Right atrium auricular region (tissue), 2 donors: Measurements from ENCODE around the gene WFS1. TPM values are rescaled to one million over a fixed set of nuclear protein-coding genes. Genes with fewer than 3 reads are reported as not detected.

Experiments used
- DNase-seq: peaks from one replicate; pipeline ENCODE4 v3.0.0-alpha.2; 2019; ENCODE audit warnings: low spot score
- H3K27ac ChIP-seq, 2 donors: fragments of 200-600 bp; sonication (generic); 1 replicate in 1 of 2; 2 replicates in 1 of 2; pipeline ENCODE4 v1.5.1; 2016 to 2019
- H3K27me3 ChIP-seq, 2 donors: fragments of 200-600 bp; sonication (generic); one replicate each; pipeline versions ENCODE4 v1.5.1 to v1.6.0; 2017 to 2019
- H3K36me3 ChIP-seq: fragments of 200-600 bp; sonication (generic); one replicate; pipeline ENCODE4 v1.5.1; 2016
- H3K4me1 ChIP-seq, 2 donors: fragments of 200-600 bp; sonication (generic); one replicate each; pipeline versions ENCODE4 v1.5.1 to v1.6.0; 2017 to 2019
- H3K4me3 ChIP-seq, 2 donors: fragments of 200-600 bp; sonication (generic); 1 replicate in 1 of 2; 2 replicates in 1 of 2; pipeline ENCODE4 v1.5.1; 2017 to 2019; ENCODE audit warnings: mild to moderate bottlenecking in 1 of 2, moderate library complexity in 1 of 2
- H3K9me3 ChIP-seq, 2 donors: fragments of 200-600 bp; sonication (generic); one replicate each; pipeline ENCODE4 v1.5.1; 2019
- CTCF ChIP-seq, 2 donors: fragments of 200-600 bp; sonication (generic); IDR thresholded peaks; one replicate each; pipeline ENCODE4 v1.5.1; 2019; ENCODE audit warnings: antibody characterized with exemption in 2 of 2
- total RNA-seq, 2 donors: library from RNA; depleted of rRNA; stranded (reverse); fragments of >200 nt; gene quantifications; one replicate each; pipeline ENCODE4 v1.1.0, GENCODE V29; 2016

The WFS1 gene
- total RNA-seq, 2 donors from 2014 or later, result 111 to 112 TPM

- Histone ChIP-seq H3K36me3 (no peaks in the 10 kb centered on the region), H3K4me3 (no peak overlapping the region), H3K27ac (no peak overlapping the region), H3K27me3 (no peaks in the 10 kb centered on the region), H3K9me3 (no peaks in the 10 kb centered on the region), H3K4me1 (no peaks in the 10 kb centered on the region)
- no peak for DNase-seq
- TF ChIP-seq CTCF (IDR thresholded peaks at IDR 0.05), result no peak
Measured at GRCh38 chr4:6253111-6253510, 16.5 kb upstream of the WFS1 start.

- no peaks in the 10 kb centered on the region for H3K36me3 ChIP-seq
- no peak for DNase-seq
- no peak overlapping the region for H3K4me3 ChIP-seq
- H3K9me3 ChIP-seq, result no peaks in the 10 kb centered on the region
- H3K4me1 ChIP-seq, result no peaks in the 10 kb centered on the region
- H3K27ac ChIP-seq, result no peak overlapping the region
- no peak for TF ChIP-seq CTCF (IDR thresholded peaks at IDR 0.05)
- H3K27me3 ChIP-seq, result no peaks in the 10 kb centered on the region
Measured at GRCh38 chr4:6253961-6254360, 15.7 kb upstream of the WFS1 start.

GRCh38 chr4:6256141-6256540, 13.5 kb upstream of the WFS1 start:
- Histone ChIP-seq H3K9me3 (no peaks in the 10 kb centered on the region), H3K27ac (no peak overlapping the region), H3K4me1 (no peaks in the 10 kb centered on the region), H3K36me3 (no peaks in the 10 kb centered on the region), H3K27me3 (no peaks in the 10 kb centered on the region), H3K4me3 (no peak overlapping the region)
- TF ChIP-seq CTCF (IDR thresholded peaks at IDR 0.05), result no peak
- DNase-seq, result no peak

GRCh38 chr4:6257247-6258025, 12.2 kb upstream of the WFS1 start:
- no peak for TF ChIP-seq CTCF (IDR thresholded peaks at IDR 0.05)
- no peak overlapping the region for H3K27ac ChIP-seq

GRCh38 chr4:6258026-6258360, 11.7 kb upstream of the WFS1 start:
- H3K27ac ChIP-seq, result no peak overlapping the region
- TF ChIP-seq CTCF (IDR thresholded peaks at IDR 0.05), result no peak
- no peaks in the 10 kb centered on the region for H3K27me3 ChIP-seq
- no peaks in the 10 kb centered on the region for H3K4me1 ChIP-seq
- no peaks in the 10 kb centered on the region for H3K9me3 ChIP-seq
- no peak for DNase-seq
- H3K36me3 ChIP-seq, result no peaks in the 10 kb centered on the region
- H3K4me3 ChIP-seq, result no peak overlapping the region

More at GRCh38 chr4:6257247-6258025, 12.2 kb upstream of the WFS1 start:
- Histone ChIP-seq H3K4me3 (no peak overlapping the region), H3K9me3 (no peaks in the 10 kb centered on the region), H3K4me1 (no peaks in the 10 kb centered on the region), H3K27me3 (no peaks in the 10 kb centered on the region), H3K36me3 (no peaks in the 10 kb centered on the region)
- DNase-seq, result no peak

- Histone ChIP-seq H3K36me3 (no peaks in the 10 kb centered on the region), H3K4me1 (no peaks in the 10 kb centered on the region), H3K27me3 (no peaks in the 10 kb centered on the region), H3K27ac (no peak overlapping the region), H3K9me3 (no peaks in the 10 kb centered on the region), H3K4me3 (no peak overlapping the region)
- DNase-seq, result no peak
- no peak for TF ChIP-seq CTCF (IDR thresholded peaks at IDR 0.05)
Measured at GRCh38 chr4:6258741-6259140, 10.9 kb upstream of the WFS1 start.
